ENCODE data around the gene SPOCK1. TPM values are rescaled to one million over a fixed set of nuclear protein-coding genes. Genes with fewer than 3 reads are reported as not detected.

Gene SPOCK1
- total RNA-seq, 1 experiment from 2014 or later: 10.9 TPM

DNA sequence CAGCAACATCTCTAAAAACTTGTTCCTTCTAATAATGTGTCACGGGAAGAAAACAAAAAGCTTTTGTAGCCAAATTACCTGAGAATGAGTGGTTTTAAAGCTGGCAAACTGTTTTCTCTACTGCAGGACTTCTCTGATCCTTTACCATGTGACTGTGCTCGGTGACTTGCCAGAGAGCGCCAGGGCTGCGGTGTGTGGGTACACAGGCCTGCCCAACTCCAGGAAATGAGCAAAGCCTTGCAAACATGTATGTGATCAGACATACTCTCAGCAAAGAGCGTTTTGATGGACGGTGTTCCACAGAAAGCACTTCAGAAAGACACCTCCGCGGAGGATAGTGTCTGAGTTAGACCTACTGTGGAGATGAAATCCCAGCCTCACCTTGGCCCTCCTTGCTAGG lies 157.3 kb downstream of the SPOCK1 start:
- no peak for TF ChIP-seq CTCF (conservative IDR thresholded peaks at IDR 0.05)
- H3K79me1 ChIP-seq (ENCODE audit: insufficient read depth, low read depth, low read length, poor library complexity, severe bottlenecking): no peaks in the 10 kb centered on the region
- DNase-seq: no peak
- H3K4me2 ChIP-seq (ENCODE audit: insufficient read depth, insufficient read length, low read length): no peak overlapping the region
- H3T11ph ChIP-seq (ENCODE audit: low read length): no peak overlapping the region
- H3K27ac ChIP-seq (ENCODE audit: insufficient read length, low read depth, low read length): no peak overlapping the region
- no peak overlapping the region for H4K91ac ChIP-seq (ENCODE audit: insufficient read length, low read depth, low read length)
- H2BK120ac ChIP-seq (ENCODE audit: low read depth, low read length, poor library complexity, severe bottlenecking): no peak overlapping the region
- H3K4me1 ChIP-seq (ENCODE audit: insufficient read depth, low read length): peaks cover 5% of the 10 kb centered on the region
- H4K20me1 ChIP-seq (ENCODE audit: control insufficient read depth, insufficient read depth, insufficient read length): no peaks in the 10 kb centered on the region
- Mint-ChIP-seq H3K9me3 (no peaks in the 10 kb centered on the region), H3K27me3 (ENCODE audit: low read depth) (no peaks in the 10 kb centered on the region; the same call in 1 of the 2 replicates), H3K4me3 (no peak overlapping the region), H3K4me1 (peaks cover 27% of the 10 kb centered on the region in 2 experiments), H3K27ac (no peak overlapping the region), H3K36me3 (ENCODE audit: insufficient read depth in 1 of 3, low read depth in 3 of 3) (no peaks in the 10 kb centered on the region)
- H3K56ac ChIP-seq (ENCODE audit: insufficient read length, low read depth, low read length): no peak overlapping the region
- H3K9ac ChIP-seq (ENCODE audit: extremely low read depth, insufficient read length, low read length): no peak overlapping the region
- H3K27me3 ChIP-seq (ENCODE audit: insufficient read depth, low read length): no peaks in the 10 kb centered on the region
- H3K9me3 ChIP-seq (ENCODE audit: control insufficient read depth, low read depth, low read length): no peaks in the 10 kb centered on the region
- H3K23me2 ChIP-seq (ENCODE audit: insufficient read length, low read depth, low read length, poor library complexity, severe bottlenecking): no peaks in the 10 kb centered on the region
- H3K14ac ChIP-seq (ENCODE audit: insufficient read depth, low read length): no peak overlapping the region
- H2BK12ac ChIP-seq (ENCODE audit: insufficient read length, low read depth, low read length): no peak overlapping the region
- H4K5ac ChIP-seq (ENCODE audit: insufficient read length, low read depth, low read length): no peak overlapping the region
- WGBS (ENCODE audit: extremely low coverage, insufficient read length, low lambda C conversion rate): no CpG with 5 or more reads among the region's 8 CpGs
- no peak overlapping the region for H3K18ac ChIP-seq (ENCODE audit: insufficient read length, low read depth, low read length)
- no peak overlapping the region for H2BK15ac ChIP-seq (ENCODE audit: low read depth, low read length)
- H3K79me2 ChIP-seq (ENCODE audit: insufficient read depth, low read length): no peaks in the 10 kb centered on the region
- no peak overlapping the region for H2BK5ac ChIP-seq (ENCODE audit: insufficient read length, low read length)
- no peak overlapping the region for H2AFZ ChIP-seq (ENCODE audit: low read length)
- no peak overlapping the region for H3K4ac ChIP-seq (ENCODE audit: low read depth, low read length)
- no peak overlapping the region for H2BK20ac ChIP-seq (ENCODE audit: low read depth, low read length, poor library complexity, severe bottlenecking)
- H2AK5ac ChIP-seq (ENCODE audit: insufficient read length, low read length): no peak overlapping the region
- H3K23ac ChIP-seq (ENCODE audit: insufficient read length, low read depth, low read length): no peak overlapping the region
- H4K8ac ChIP-seq (replicated peaks; ENCODE audit: insufficient read length, low read depth, low read length): no peak overlapping the region

Data from H9 (cell line).